Stimulated activated CD4-positive, alpha-beta T cell treated with anti-CD3 and anti-CD28 coated beads, Interleukin-12 subunit alpha, Interleukin-12 subunit beta, amount 100 ng/mL, for 24 hours (primary cell): ENCODE measurements around the gene FAM204A.

ENCODE experiments used
- DNase-seq, 2 experiments: peaks; one replicate each; pipeline ENCODE4 v3.0.0-alpha.2; 2020; ENCODE audit warnings: low read depth in 2 of 2

FAM204A gene

GRCh38 chr10:118278649-118279048, 63.5 kb downstream of the FAM204A start:
- DNase-seq = no peak

DNA sequence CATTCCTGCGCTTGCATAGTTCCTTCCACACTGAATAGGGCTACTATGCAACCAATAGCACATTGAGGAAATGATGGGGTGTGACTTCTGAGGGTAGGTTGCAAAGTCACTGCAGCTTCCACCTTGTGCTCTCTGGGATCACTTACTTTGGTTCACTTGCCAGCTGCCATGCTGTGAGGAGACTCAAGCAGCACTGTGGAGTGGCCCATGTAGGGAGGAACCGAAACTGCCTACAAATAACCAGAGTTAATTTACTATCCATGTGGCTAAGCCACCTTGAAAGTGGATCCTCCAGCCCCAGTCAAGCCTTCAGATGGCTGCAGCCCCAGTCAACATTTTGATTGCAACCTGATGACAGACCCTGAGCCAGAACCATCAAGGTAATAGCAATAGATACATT, 64.3 kb downstream of the FAM204A start:
- no peak for DNase-seq

GRCh38 chr10:118276727-118277126, 65.4 kb downstream of the FAM204A start:
- no peak for DNase-seq

DNA sequence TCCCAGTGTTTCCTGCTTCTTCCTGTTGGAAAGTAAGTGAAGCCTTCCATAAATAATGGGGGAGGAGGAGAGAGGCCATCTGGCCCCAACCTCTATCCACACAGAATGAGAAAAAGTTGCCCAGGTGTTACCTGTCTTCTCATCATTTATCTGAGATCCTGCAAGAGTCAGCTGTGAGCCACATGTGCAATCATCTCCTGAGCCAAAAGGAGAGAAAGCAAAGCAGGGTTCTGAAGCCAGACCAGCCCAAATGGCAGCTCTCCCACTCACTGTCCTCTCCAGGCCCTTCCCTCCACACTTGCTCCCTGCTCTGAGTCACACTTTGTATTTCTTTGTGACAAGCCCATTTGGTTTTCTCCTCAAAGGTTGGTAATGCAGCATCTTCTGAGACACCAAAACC, 65.9 kb downstream of the FAM204A start:
- no peak for DNase-seq

- no peak for DNase-seq
Measured at GRCh38 chr10:118273662-118274061, 68.5 kb downstream of the FAM204A start.

DNA sequence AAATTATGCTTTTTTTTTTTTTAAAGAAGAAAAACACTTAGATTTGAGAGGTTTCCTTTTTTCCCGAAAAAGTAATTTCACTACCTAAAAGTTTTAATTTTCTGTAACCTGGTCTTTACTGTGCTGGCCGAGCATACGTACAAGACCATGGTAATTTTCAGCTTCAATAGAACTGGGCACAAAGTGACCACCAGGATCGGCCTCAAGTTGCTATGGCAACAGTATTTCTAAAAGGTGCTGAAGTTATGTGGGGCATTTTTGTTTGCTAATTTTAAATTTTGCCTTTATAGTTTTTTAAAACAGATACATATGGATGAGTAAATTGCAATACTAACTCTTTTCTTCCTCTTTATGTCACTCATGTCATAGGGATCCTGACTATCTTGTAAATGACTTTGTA, 69.4 kb downstream of the FAM204A start:
- DNase-seq = no peak

DNA sequence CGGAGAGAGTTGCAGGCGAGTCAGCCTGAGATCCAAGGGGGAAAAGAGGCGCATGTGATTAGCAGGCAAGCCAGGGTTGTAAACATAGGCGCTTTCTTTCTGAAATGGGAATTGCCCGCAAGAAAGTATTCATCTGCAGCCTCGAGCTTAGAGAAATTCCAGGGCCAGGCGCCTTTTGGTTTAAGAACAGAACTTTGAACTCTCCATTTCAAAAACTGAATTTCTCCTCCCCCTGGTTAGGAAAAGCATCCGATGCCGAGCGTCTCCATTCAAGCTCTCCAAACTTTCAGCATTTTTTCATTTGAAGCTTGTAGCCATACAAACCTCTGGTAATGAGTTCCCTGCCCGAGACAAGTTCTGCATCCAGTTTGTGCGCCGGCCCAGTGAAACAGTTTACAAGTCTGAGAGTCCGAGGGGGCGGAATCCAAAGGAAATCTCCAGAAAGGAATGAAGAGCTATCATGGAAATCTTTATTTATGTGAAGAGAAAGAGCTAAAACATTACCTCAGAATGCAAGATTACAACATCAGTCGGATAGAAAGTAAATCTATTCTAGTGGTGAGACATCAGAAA, 69.9 kb downstream of the FAM204A start:
- DNase-seq = no peak

DNA sequence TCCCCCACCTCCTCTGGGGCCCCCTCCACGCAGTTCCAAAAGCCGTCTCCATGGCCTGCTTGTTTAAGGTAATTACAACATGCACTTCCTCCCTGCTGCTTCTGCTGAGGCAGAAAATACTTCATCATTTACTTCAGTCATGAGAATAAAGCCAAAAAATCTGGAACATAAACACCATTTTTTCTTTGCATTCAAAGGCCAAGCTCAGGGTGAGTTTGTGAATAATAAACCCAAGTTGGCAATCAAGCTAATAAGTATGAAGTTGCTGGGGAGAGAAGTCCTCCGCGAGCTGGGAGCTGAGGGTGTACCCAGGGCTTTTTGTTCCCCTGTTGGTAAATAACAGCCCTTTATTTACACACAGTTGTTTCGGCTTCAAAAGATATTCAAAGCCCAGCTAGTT, 70.5 kb downstream of the FAM204A start:
- no peak for DNase-seq

- DNase-seq = no peak
Measured at GRCh38 chr10:118266098-118266748, 75.9 kb downstream of the FAM204A start.

DNA sequence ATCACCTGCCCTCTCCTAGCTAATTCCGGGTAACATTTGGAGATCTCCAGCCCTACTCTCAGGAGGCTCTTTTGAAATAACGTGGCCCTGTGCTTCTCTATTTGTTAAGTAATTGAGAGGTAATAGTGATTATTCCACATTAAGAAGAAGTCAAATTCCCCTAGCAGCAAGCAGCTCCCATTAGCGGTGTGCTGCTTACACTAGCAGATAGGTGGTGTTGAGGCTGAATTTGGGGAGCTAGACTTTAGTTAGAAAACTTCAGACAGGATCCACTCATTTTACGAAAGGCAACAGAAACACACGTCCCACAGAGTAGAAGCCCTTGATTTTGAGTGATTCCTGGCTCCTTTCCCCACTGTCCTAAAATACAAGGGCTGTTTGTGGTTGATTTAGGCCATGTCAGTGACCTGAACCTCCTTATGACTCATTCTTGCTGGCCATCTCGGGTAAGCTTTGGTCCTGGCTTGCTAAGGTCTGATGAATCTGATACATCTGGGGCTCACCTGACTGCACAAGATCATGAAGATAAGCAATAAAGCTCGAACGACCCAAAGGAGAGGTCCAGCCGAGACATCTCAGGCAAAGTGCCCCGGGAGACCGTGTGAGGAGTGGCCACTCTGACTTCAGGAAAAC, 77.2 kb downstream of the FAM204A start:
- no peak for DNase-seq

- DNase-seq = no peak
Measured at GRCh38 chr10:118264252-118264651, 77.9 kb downstream of the FAM204A start.

- no peak for DNase-seq
Measured at GRCh38 chr10:118262538-118262937, 79.6 kb downstream of the FAM204A start.

DNA sequence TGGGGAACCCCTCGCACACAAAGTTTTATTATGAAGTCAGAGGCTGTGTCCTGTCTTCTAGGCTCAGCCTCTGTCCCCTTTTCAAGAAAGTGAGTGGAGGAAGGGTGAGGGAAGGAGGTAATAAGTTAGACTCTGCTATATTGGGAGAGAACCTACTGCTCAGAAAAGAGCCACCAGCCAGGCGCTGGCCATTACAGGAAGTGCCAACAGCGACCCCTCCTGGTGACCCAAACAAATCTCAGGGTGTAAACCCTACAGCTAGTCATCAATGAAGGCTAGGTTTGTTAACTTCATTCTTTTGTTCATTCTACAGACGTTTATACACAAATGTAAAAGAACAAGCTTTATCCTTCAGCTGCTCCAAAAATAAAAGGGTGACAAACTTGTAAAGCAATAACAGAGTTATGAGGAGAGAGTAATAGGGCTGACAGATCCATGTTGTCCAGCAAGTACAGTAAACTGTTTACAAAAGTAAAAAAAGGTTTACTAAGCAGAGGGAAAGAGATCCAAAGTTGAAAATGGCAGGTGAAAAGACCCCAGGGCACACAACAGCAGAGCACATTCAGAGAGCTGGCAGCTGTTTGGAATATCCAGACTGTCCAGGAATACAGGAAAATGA, 82.7 kb downstream of the FAM204A start:
- peak in 1 of 2 experiments; percentile 24 for DNase-seq

- no peak for DNase-seq
Measured at GRCh38 chr10:118258285-118258684, 83.8 kb downstream of the FAM204A start.

DNA sequence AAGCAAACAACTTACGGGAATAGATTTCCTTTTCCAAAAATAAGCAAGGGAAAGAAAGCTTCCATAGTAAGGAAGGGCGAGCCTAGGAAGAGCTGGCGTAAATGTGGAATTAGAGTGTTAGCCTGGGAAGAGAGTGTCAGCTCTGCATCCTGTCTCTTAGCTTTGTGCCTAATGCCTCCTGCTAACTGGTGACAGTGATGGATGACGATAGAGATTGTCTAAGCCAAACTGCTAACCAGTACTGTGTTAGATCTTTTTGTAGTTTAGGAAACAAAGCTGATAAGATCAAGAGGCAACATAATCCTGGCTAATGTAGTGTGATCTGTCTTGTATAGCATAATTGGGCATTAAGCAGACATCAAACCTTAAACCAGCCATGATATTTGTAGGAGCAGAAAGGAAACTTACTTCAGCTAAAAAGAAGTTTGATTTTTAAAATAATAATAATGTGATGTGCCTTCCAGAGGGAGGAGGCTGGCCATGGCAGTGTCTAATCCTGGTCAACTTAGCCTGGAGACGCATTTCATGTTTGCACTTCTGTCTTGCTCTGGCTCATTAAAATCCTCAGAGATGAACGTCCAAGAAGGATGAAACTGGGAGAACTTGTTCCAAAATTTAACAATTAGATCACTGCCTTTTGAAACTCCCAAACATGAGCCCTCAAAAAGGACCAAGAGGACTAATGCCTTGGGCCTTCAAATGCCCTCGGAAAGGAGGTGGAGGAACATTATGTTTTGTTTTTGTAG, 85.1 kb downstream of the FAM204A start:
- DNase-seq = no peak

DNA sequence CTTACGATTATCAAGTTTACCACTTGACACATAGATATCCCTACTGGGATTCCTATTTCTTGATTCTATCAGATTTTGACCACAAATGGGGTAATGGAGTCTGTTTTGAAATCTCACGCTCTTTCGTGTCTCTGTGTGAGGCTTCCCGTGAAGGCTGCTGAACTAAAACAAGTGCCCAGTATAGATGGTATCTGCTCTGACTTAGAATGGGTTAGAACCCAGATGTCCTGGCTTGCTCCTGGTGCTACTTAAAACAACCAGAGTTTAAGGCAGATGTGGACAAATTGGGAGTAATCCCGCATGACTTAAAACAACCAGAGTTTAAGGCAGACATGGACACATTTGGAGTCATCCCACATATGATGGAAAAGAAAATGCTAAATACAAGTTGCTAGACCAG, 85.9 kb downstream of the FAM204A start:
- no peak for DNase-seq

- DNase-seq = no peak
Measured at GRCh38 chr10:118255355-118255754, 86.8 kb downstream of the FAM204A start.

- DNase-seq = no peak
Measured at GRCh38 chr10:118254654-118255053, 87.5 kb downstream of the FAM204A start.

DNA sequence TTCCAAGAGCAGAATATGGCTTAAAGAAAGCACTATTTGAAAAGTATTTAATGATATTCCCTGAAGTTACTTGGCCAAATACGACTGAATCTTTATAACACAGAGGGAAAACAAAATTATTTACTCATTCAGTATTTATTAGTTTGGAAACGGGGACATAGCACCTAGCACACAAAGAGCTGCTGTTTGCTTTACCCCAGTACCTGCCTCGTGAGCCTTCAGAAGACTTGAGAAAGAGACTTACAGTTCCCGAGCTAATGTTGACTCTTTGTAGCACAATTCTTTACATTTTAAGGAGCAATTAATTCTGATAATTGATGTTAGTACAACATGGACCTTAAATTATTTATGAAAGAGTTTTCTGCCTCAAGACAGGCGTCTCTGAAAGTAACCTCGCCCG, 88.7 kb downstream of the FAM204A start:
- no peak for DNase-seq

GRCh38 chr10:118251791-118252190, 90.3 kb downstream of the FAM204A start:
- DNase-seq = no peak

DNA sequence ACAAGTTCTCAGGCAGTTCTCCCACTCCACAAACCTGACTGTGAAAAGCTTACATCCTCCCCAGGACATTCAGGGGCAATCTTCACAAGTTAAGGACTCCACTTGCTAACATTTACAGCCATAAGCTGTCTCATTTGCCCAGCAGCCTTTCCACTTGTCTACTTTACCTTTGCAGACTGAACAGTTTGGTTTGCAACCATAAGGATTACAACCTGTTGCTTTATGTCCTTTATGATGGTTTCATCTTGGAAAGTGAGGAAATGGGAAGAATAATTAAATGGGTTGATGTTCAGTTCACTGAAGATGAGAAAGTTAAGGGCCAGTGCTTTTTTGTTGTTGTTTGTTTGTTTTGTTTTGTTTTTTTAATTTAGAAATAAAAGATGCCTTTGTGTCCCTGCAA, 92.4 kb downstream of the FAM204A start:
- DNase-seq = no peak
